Dedifferentiated amniotic fluid mesenchymal stem cell (primary cell): ENCODE data around the gene IL7R.
"Not testable (repeated sequence)": the region's sequence is repeated elsewhere in the genome, so short reads cannot be mapped to it uniquely, and the experiment has no call there.

ENCODE experiments used
- DNase-seq: peaks from one replicate; pipeline ENCODE4 v3.0.0-alpha.2; 2016; ENCODE audit errors: extremely low spot score

IL7R gene

GRCh38 chr5:35838370-35839042 is 18.2 kb upstream of the IL7R start:
- DNase-seq = no peak

GRCh38 chr5:35842856-35843255 is 13.8 kb upstream of the IL7R start:
- no peak for DNase-seq

GRCh38 chr5:35845508-35845907 is 11.2 kb upstream of the IL7R start:
- DNase-seq = not testable (repeated sequence)

DNA sequence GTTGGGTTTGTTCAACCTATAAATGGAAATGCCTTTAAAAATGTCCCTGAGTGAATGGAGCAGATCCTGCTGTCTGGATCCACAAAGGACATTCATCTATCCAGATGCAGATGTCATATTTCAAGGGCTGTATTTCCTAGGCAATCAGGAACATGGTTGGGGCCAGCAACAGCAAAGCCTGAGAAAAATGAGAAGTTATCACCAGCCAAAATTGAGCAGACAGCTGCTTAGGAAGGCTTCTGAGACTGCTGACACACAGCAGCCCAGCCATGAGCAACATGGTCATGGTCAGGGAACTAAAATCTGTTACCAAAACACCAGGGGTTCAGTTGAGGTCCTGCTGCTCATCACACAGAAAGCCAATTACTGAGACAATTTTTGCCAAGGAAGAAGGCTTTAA is 9.2 kb upstream of the IL7R start:
- DNase-seq = no peak

- DNase-seq = no peak
These were observed 8.7 kb upstream of the IL7R start for GRCh38 chr5:35847961-35848360.

DNA sequence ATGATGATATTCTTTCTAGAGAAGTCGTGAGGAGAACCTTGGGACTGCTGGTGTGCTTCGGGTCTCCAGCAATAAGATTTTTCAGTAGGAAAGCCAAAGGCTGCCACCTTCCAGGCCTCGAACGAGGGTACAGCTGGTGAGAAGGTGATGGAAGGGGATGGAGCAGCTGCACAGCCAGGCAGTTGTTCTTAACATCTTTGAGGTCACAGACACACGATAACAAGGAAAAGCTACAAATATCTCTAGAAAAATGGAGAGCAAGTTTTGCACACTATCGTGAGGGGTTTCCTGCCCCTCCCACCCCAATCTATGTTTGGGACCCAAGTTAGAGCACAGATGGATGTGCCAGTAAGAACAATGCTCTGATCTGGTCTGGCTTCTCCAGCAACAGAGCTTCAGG is 6.8 kb upstream of the IL7R start:
- no peak for DNase-seq

- peak; percentile 43 for DNase-seq
These were observed 5.6 kb upstream of the IL7R start for GRCh38 chr5:35850967-35851680.

DNA sequence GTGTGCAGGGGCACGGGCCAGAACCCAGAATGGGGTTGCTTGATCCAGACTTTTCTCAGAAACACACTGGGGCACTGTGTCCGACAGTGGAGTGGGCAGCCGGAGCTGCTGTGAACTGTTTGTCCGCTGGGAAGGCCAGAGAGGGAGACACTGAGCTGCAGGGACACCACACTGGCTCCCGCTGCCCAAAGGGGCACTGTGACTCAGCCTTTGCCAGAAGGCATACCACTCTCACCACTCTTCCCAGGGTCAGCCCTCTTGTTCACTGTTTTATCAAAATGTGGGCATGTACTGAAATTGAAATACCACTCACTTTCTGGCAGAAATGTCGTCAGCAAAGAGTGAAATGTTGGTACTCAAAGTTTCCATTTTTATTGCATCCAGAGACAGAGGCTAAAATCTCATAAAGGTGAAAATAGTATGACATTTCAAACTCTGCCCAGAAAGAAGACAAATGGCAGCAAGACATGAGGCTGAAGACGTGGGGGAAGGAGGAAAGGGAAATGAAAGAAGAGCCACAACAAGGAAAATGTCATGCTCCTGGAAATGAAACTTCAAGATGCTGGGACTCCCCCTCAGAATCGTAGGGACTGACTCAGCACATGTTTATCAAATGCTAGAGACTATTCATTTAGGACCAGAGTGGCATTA is 4.5 kb upstream of the IL7R start:
- no peak for DNase-seq

DNA sequence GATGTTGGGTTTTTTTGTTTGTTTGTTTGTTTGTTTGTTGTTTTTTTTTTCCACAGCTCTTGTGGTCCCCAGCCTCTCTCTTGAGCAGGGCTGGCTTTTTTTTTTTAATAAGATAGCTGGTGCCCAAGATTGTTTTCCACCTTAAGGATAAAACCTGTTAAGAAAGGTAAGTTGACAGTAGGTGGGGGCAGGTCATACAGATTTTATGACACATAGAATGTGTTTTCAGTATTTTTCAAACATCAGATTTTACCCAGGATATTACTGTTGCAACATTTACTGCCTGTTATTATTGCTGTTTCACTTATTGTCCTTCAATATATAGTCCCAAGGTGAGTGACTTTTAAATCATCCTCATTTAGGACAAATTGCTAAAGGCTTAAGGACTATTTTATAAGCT is 3.9 kb upstream of the IL7R start:
- DNase-seq = no peak

DNA sequence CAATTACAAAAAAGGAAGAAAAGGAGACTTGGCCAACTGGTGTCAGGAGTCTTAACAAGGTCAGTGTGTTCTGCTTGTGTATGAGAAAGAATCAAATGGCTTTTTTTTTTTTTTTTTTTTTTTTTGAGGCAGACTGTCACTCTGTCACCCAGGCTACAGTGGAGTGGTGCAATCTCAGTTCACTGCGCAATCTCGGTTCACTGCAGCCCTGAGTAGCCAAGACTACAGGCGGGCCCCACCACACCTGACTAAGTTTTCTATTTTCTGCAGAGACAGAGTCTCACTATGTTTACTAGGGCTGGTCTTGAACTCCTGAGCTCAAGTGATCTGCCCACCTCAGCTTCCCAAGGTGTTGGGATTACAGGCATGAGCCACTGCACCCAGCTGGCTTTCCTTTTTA is 3.1 kb upstream of the IL7R start:
- DNase-seq = no peak

DNA sequence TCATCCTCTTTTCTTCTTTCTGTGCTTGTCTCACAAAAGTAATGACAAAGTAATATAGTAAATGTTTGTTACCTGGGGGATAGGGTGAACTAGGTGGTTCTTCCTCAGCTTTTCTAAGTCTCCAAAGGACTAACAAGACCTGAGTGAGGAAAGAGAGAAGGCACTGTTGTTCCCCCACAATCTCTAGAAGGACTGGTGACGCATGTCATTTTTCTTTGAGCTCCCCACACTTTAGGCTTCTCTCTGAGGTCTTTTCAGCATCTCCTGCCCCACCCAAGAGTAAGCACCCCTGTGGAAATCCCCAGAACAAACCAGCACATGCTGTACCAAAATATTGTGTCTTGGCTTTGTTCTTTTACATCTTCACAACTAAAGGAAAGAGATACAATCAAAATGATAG is 2.4 kb upstream of the IL7R start:
- DNase-seq = no peak

DNA sequence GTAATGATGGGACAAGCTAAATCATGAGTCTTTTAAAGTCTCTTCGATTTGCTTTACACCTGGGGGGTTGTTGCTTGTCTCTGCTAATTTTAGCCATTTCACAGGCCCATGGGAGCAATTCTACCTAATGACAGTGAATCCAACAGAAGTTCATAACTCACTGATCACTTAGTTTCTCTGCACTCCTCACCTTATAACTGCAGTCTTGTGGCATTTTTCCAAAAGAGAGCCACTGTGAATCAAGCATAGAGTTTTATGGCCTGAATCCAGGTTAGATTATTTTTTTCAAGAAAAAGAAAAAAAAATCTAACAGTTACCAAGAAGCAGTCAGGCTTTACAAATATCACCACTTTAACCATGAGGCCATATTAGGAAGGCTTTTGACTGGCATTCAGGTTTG is 1.5 kb upstream of the IL7R start:
- no peak for DNase-seq

GRCh38 chr5:35856186-35856764 is 416 bp upstream of the IL7R start:
- not testable (repeated sequence) for DNase-seq

- peak; percentile 30 for DNase-seq
These were observed 1.0 kb downstream of the IL7R start for GRCh38 chr5:35857606-35858205.

- DNase-seq = peak; percentile 28
These were observed 2.5 kb downstream of the IL7R start for GRCh38 chr5:35859101-35859661.

GRCh38 chr5:35860686-35861085 is 4.0 kb downstream of the IL7R start:
- DNase-seq = no peak

DNA sequence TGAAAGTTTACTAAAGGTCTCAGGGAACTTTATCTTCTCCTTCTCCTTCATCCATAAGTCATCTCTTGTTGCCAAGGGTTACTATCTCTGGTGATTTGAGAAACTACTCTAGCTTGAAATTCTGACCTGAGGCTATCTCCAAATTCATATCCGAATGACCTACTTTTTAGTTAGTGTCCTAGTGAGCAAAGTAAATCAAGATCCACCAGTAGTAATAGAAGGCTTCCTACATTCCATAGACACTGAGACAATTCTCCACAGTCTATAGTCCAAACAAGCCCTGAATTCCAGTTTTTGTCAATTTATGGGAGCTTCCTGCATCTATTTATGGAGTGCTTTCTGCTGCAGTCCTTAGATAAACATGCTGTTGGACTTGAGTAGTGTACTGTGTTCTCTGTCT is 5.0 kb downstream of the IL7R start:
- no peak for DNase-seq

- DNase-seq = no peak
These were observed 5.4 kb downstream of the IL7R start for GRCh38 chr5:35862126-35862525.

GRCh38 chr5:35863159-35863558 is 6.5 kb downstream of the IL7R start:
- DNase-seq = no peak

DNA sequence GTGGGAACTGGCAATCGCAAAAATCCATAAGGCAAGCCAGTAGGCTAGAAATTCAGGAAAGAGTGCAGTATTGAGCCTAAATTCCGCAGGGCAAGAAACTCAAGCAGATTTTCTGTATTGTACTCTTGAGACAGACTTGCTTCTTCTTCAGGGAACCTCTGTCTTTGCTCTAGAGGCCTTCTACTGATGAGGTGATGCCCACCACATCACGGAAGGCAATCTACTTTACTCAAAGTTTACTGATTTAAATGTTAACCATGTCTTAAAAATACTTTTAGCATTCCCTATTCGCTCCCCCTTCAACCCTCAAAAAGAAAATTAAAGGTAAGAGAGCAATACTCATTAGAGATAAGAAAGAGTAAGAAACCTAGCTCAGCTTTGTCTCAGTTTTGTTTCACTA is 11.3 kb downstream of the IL7R start:
- no peak for DNase-seq

- no peak for DNase-seq
These were observed 13.1 kb downstream of the IL7R start for GRCh38 chr5:35869685-35870277.

GRCh38 chr5:35870605-35871004 is 13.9 kb downstream of the IL7R start:
- DNase-seq = no peak
